Spleen (tissue), 11 donors: ENCODE results near the gene TMEM234. TPM values are rescaled to one million over a fixed set of nuclear protein-coding genes. Genes with fewer than 3 reads are reported as not detected.

Source experiments
- DNase-seq: peaks from one replicate; pipeline ENCODE4 v3.0.0-alpha.2; 2020
- H3K27ac ChIP-seq, 8 donors: fragments of 200-600 bp; sonication (generic) in 7 of 8; 1 replicate in 4 of 8; 2 replicates in 4 of 8; pipeline versions ENCODE4 v1.5.0 to v1.8.0; 2016 to 2021; ENCODE audit warnings: inconsistent platforms in 4 of 8, mild to moderate bottlenecking in 4 of 8, moderate library complexity in 1 of 8
- H3K27me3 ChIP-seq, 7 donors: fragments of 200-600 bp; sonication (generic) in 6 of 7; replicated peaks in 1 of 7; 1 replicate in 4 of 7; 2 replicates in 3 of 7; pipeline versions ENCODE4 v1.5.0 to v1.8.0; 2016 to 2021; ENCODE audit warnings: inconsistent platforms in 3 of 7, mild to moderate bottlenecking in 1 of 7
- H3K36me3 ChIP-seq, 6 donors: fragments of 200-600 bp; sonication (generic) in 5 of 6; 1 replicate in 4 of 6; 2 replicates in 2 of 6; pipeline versions ENCODE4 v1.5.0 to v1.8.0; 2016 to 2021; ENCODE audit warnings: inconsistent platforms in 2 of 6
- H3K4me1 ChIP-seq, 6 donors: fragments of 200-600 bp; sonication (generic) in 5 of 6; 1 replicate in 3 of 6; 2 replicates in 3 of 6; pipeline versions ENCODE4 v1.5.0 to v1.8.0; 2016 to 2021; ENCODE audit warnings: inconsistent platforms in 3 of 6
- H3K4me3 ChIP-seq, 8 donors: fragments of 200-600 bp; sonication (generic) in 7 of 8; 1 replicate in 4 of 8; 2 replicates in 4 of 8; pipeline versions ENCODE4 v1.5.0 to v1.8.0; 2016 to 2021; ENCODE audit warnings: inconsistent platforms in 4 of 8, mild to moderate bottlenecking in 4 of 8, moderate library complexity in 2 of 8
- H3K9me3 ChIP-seq, 8 donors: fragments of 200-600 bp; sonication (generic) in 7 of 8; 1 replicate in 4 of 8; 2 replicates in 4 of 8; pipeline versions ENCODE4 v1.5.0 to v1.8.0; 2016 to 2021; ENCODE audit warnings: inconsistent platforms in 4 of 8
- POLR2A ChIP-seq, 3 donors: fragments of 450-650 bp; IDR thresholded peaks; one replicate each; pipeline ENCODE4 v1.5.1; 2017; ENCODE audit warnings: antibody characterized with exemption in 3 of 3, mild to moderate bottlenecking in 1 of 3
- POLR2AphosphoS5 ChIP-seq, 3 donors: sonication (generic); formaldehyde crosslinking; IDR thresholded peaks; one replicate each; pipeline ENCODE4 v1.5.1; 2017; ENCODE audit warnings: antibody characterized with exemption in 3 of 3
- WGBS, 5 donors: extraction: QIAGEN DNeasy Blood & Tissue Kit in 3 of 5; methylation state at CpG; one replicate each; pipeline versions ENCODE4 v1.1.5 to v1.1.7; 2013 to 2018; 5-methylcytosine and 5-hydroxymethylcytosine counted together
- intact Hi-C: fragments of 100-400 bp; cut with DNase I; formaldehyde crosslinking; loops from one replicate; pipeline ENCODE4 v1.15.0; 2023; ENCODE audit warnings: low total_unique reads
- polyA plus RNA-seq, 3 donors: library from polyadenylated mRNA; stranded (reverse); fragments of 200-250 nt; gene quantifications; one replicate each; pipeline ENCODE4 v1.2.1, GENCODE V29; 2013
- total RNA-seq, 7 donors: library from RNA; depleted of rRNA in 3 of 7; stranded (reverse); fragments of >200 nt in 3 of 7; fragmentation: NEBNext Ultra II Directional in 4 of 7; extraction: Animal tissue kit (Norgen Biotek cat#: 25700) in 4 of 7; gene quantifications; one replicate each; pipeline versions ENCODE4 v1.1.0 to v1.2.1, GENCODE V29; 2016 to 2021
- TF ChIP-seq, protein P1 (sequence below), 11 experiments: fragments of 200-600 bp in 7 of 11; fragments of 450-650 bp in 4 of 11; sonication (generic) in 4 of 11; IDR thresholded peaks in 8 of 11; conservative IDR thresholded peaks in 3 of 11; 1 replicate in 7 of 11; 2 replicates in 4 of 11; pipeline versions ENCODE4 v1.4.0 to v1.8.0; 2016 to 2021; ENCODE audit warnings: antibody characterized with exemption in 11 of 11, inconsistent platforms in 4 of 11, mild to moderate bottlenecking in 1 of 11
- donor health status: healthy with polysubstance abuse.
- donor health status: DM: no; HTN: no; CAD: no; lungs with moderate emphysema.
- donor health status: DM: no; HTN: no; CAD: no.
- donor health status: Bipolar disorder and iron deficiency.
- donor health status: healthy.
- donor health status: DM: no; HTN: no; CAD: no.
- donor health status: DM: yes; HTN: yes; CAD: no.

The TMEM234 gene
- total and polyA plus RNA-seq, 10 donors: 7.7 to 30.2 (median 21.0) TPM

DNA sequence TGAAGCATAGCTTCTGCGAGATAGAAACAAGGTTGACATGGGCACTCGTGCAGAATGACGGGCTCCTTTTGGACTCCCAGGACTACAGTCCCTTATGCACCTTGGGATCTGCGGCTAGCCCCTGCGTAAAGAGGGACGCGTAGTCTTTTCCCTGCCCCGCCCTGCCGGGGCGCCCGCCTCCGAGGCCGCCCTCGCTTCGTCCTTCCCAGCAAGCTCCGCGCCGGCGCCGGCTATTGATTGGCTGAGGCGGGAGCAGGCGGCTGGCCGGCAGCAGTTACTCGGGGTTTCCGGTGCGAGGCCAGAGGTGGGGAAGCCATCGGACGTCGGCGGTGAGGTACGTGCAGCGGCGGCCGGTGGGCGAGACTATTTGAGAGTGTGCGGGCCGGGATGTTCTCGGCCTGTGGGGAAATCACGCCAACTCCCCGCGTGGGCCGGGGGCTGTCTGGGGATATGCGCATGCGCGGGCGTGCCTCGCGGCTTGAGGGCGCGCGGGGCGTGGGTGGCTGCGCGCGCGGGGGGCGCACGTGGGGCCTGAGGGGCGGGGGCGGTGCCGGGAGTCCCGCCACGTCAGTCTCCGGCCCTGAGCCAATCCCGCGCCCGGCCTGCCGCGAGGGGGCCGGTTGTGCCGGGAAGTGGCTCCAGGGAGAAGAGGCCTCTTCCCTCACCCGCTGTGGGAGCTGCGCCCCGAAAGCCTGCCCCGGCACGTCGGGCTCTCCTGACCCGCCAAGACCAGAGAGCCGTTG, 42.5 kb downstream of the TMEM234 start, which contains the start of gene TXLNA:
Gene TXLNA (plus strand): TSS at position 233 of the 743 bp plus-strand sequence. CDS start 671 bp downstream, outside the sequence.
- intact Hi-C loops: no loop called here
- no peaks in the 10 kb centered on the region for H3K27me3 ChIP-seq
- 0% methylated on average over 14 to 79 of the region's 79 CpGs for WGBS, 5 donors
- peak within 1 kb of the TSS; percentile 50 to 88 (median 72) for H3K4me3 ChIP-seq
- peak; percentile 85 to 94 (median 87) for TF ChIP-seq POLR2AphosphoS5 (IDR thresholded peaks at IDR 0.05)
- TF ChIP-seq, protein P1, sequence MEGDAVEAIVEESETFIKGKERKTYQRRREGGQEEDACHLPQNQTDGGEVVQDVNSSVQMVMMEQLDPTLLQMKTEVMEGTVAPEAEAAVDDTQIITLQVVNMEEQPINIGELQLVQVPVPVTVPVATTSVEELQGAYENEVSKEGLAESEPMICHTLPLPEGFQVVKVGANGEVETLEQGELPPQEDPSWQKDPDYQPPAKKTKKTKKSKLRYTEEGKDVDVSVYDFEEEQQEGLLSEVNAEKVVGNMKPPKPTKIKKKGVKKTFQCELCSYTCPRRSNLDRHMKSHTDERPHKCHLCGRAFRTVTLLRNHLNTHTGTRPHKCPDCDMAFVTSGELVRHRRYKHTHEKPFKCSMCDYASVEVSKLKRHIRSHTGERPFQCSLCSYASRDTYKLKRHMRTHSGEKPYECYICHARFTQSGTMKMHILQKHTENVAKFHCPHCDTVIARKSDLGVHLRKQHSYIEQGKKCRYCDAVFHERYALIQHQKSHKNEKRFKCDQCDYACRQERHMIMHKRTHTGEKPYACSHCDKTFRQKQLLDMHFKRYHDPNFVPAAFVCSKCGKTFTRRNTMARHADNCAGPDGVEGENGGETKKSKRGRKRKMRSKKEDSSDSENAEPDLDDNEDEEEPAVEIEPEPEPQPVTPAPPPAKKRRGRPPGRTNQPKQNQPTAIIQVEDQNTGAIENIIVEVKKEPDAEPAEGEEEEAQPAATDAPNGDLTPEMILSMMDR (IDR thresholded peaks at IDR 0.05 in 8 of 11, conservative IDR thresholded peaks at IDR 0.05 in 3 of 11): peak in 6 of 11 experiments; percentile 11 to 43 (median 25)
- TF ChIP-seq POLR2A (IDR thresholded peaks at IDR 0.05): peak in 1 of 3 donors; percentile 4
- peaks cover 23 to 61% (median 53%) of the 10 kb centered on the region in 6 donors for H3K4me1 ChIP-seq
- DNase-seq: peak; percentile 99
- H3K9me3 ChIP-seq: no peaks in the 10 kb centered on the region
- H3K27ac ChIP-seq: peak within 1 kb of the TSS; percentile 72 to 96 (median 94)
- peaks cover 0 to 46% (median 23%) of the 10 kb centered on the region in 6 donors for H3K36me3 ChIP-seq

DNA sequence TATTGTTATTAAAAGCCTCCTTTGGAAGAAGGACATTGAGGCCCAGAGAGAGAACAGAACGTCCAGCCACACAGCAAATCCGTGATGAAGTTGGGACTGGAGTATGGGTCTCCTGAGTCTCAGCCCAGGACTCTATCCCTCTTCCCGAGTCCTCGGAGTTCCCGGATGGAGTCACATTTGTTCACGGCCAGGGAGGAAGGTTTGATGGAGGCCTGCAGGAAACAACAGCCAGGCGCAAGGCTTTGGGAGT, 43.0 kb downstream of the TMEM234 start:
- WGBS, 5 donors: 16 to 26% (median 20%) methylated on average over 7 of the region's 7 CpGs
- H3K9me3 ChIP-seq: no peaks in the 10 kb centered on the region
- DNase-seq: no peak
- TF ChIP-seq, protein P1 (IDR thresholded peaks at IDR 0.05 in 8 of 11, conservative IDR thresholded peaks at IDR 0.05 in 3 of 11): no peak
- no peak for TF ChIP-seq POLR2AphosphoS5 (IDR thresholded peaks at IDR 0.05)
- no peak for TF ChIP-seq POLR2A (IDR thresholded peaks at IDR 0.05)
- H3K4me3 ChIP-seq: peak overlapping the region; percentile 50 to 88 (median 72)
- H3K27ac ChIP-seq: peak overlapping the region; percentile 72 to 96 (median 94)
- intact Hi-C loops: no loop called here
- peaks cover 0 to 46% (median 18%) of the 10 kb centered on the region in 6 donors for H3K36me3 ChIP-seq
- no peaks in the 10 kb centered on the region for H3K27me3 ChIP-seq
- peaks cover 20 to 56% (median 48%) of the 10 kb centered on the region in 6 donors for H3K4me1 ChIP-seq

DNA sequence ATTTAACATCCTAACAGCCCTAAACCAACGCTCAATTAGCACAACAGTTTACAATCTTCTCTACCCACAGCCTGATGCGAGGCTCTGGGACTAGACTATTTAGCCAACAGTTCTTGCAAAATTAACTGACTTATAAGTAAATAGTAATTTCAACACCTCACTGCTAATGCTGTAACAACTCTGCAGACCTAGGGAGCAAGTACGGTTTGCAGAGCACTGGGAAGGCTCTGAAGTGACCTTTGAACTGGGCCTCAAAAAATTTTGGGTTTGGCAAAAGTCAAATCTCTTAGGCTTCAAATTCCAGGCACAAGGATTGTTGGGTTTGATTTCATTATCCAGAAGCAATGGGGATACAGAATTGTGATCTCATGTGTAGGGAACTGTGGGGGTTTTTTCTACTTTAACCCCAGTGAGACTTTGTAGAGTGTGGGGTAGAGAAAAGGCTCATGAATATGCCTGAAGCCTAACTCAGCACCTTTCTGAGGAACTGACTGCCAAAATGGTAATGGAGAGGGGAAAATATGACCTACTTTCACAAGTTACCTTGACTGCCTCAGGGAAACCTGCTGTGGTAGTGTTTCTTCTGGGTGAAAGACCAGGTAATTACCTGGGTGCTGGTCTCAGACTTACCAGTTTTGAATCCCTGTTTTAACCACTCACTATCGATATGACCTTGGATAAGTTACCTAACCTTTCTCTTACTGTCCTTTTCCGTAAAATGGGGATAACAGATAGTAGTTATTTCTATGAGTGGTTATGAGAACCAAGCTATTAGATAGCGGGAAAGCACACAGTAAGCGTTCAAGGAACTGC, 43.6 kb downstream of the TMEM234 start:
- TF ChIP-seq, protein P1 (IDR thresholded peaks at IDR 0.05 in 8 of 11, conservative IDR thresholded peaks at IDR 0.05 in 3 of 11): no peak
- TF ChIP-seq POLR2A (IDR thresholded peaks at IDR 0.05) (no peak), POLR2AphosphoS5 (IDR thresholded peaks at IDR 0.05) (no peak)
- intact Hi-C loops: no loop called here
- Histone ChIP-seq H3K27ac (peak overlapping the region; percentile 72 to 96 (median 94)), H3K36me3 (peaks cover 0 to 46% (median 17%) of the 10 kb centered on the region in 6 donors), H3K27me3 (no peaks in the 10 kb centered on the region), H3K4me1 (peaks cover 19 to 50% (median 42%) of the 10 kb centered on the region in 6 donors), H3K9me3 (no peaks in the 10 kb centered on the region), H3K4me3 (peak overlapping the region in 4 of 8 donors; percentile 67 to 86 (median 78))
- WGBS, 5 donors: 69 to 90% (median 80%) methylated on average over 7 of the region's 7 CpGs
- DNase-seq: no peak
